GM19463 (cell line): ENCODE data around the gene BACH2.
"Not testable (repeated sequence)": the region's sequence is repeated elsewhere in the genome, so short reads cannot be mapped to it uniquely, and the experiment has no call there.

Experiments
- ATAC-seq: cut with Tn5 transposase; IDR thresholded peaks from one replicate; pipeline ENCODE4 v1.9.1; 2021; ENCODE audit warnings: mild to moderate bottlenecking, moderate library complexity; ENCODE audit not compliant: unreplicated experiment

BACH2 gene

GRCh38 chr6:89977808-89978748 is 318.6 kb downstream of the BACH2 start:
- no peak for ATAC-seq

- ATAC-seq: no peak
Measured at GRCh38 chr6:89976694-89977020, 320.0 kb downstream of the BACH2 start.

GRCh38 chr6:89975991-89976693 is 320.5 kb downstream of the BACH2 start:
- ATAC-seq: no peak

GRCh38 chr6:89975366-89975765 is 321.3 kb downstream of the BACH2 start:
- no peak for ATAC-seq

GRCh38 chr6:89974834-89975233 is 321.8 kb downstream of the BACH2 start:
- no peak for ATAC-seq

- no peak for ATAC-seq
Measured at GRCh38 chr6:89972025-89972381, 324.6 kb downstream of the BACH2 start.

GRCh38 chr6:89971338-89972024 is 325.2 kb downstream of the BACH2 start:
- not testable (repeated sequence) for ATAC-seq

- no peak for ATAC-seq
Measured at GRCh38 chr6:89970609-89971337, 325.9 kb downstream of the BACH2 start.

- ATAC-seq: no peak
Measured at GRCh38 chr6:89970072-89970471, 326.6 kb downstream of the BACH2 start.

- ATAC-seq: no peak
Measured at GRCh38 chr6:89966913-89967312, 329.7 kb downstream of the BACH2 start.

- no peak for ATAC-seq
Measured at GRCh38 chr6:89966228-89966544, 330.5 kb downstream of the BACH2 start.

GRCh38 chr6:89965441-89966227 is 331.0 kb downstream of the BACH2 start:
- ATAC-seq: no peak

- ATAC-seq: no peak
Measured at GRCh38 chr6:89963391-89963790, 333.3 kb downstream of the BACH2 start.

GRCh38 chr6:89961481-89961880 is 335.2 kb downstream of the BACH2 start:
- ATAC-seq: no peak

- no peak for ATAC-seq
Measured at GRCh38 chr6:89959883-89960282, 336.8 kb downstream of the BACH2 start.

- ATAC-seq: no peak
Measured at GRCh38 chr6:89956182-89956581, 340.5 kb downstream of the BACH2 start.

- no peak for ATAC-seq
Measured at GRCh38 chr6:89955364-89955763, 341.3 kb downstream of the BACH2 start.

- ATAC-seq: no peak
Measured at GRCh38 chr6:89954721-89955148, 341.9 kb downstream of the BACH2 start.

- no peak for ATAC-seq
Measured at GRCh38 chr6:89952686-89953085, 344.0 kb downstream of the BACH2 start.

GRCh38 chr6:89952105-89952671 is 344.5 kb downstream of the BACH2 start:
- no peak for ATAC-seq
